Measurements from ENCODE around the gene MAD2L2. TPM values are rescaled to one million over a fixed set of nuclear protein-coding genes. Genes with fewer than 3 reads are reported as not detected.
A peak's percentile ranks its signal among the peaks of the same experiment; 100 is the strongest.

MAD2L2 gene
- total and polyA plus RNA-seq, 9 of the 15 experiments (the other 6 are each of a cell fraction or from before 2014, with no cell fraction given) = 12.4 to 286 (median 143) TPM

DNA sequence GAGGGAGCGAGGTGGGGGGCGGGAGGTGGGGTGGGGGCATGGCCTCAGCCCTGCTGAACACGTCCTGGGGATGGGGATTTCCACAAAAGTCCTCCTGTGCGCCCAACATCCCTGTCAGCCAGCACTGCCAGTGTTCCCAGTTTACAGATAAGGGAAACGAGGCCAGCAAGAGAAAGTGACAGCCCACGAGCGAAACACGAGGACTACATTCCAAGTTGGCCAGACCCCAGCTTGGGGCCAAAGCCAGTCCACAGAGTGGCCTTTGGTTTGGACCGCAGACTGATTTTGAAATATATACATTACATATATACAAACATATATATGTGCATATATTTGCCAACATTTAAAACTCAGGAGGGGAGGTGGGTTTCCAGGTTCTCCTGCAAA, 31.7 kb downstream of the MAD2L2 start:
- POLR2A ChIA-PET = interaction anchor here (0.5 to 2.2 kb wide), 10 partner anchors 9 to 1398 kb away, joined by 3 to 13 read pairs (median 4); no protein-coding TSS in a partner anchor
- Histone ChIP-seq H3K4me2 (ENCODE audit: insufficient read depth, low read length) (peak overlapping the region; percentile 76), H3K9me3 (replicated peaks; ENCODE audit: control insufficient read depth, insufficient read depth, low read depth, low read length) (no peaks in the 10 kb centered on the region), H4K20me1 (replicated peaks; ENCODE audit: control insufficient read depth, insufficient read depth, low read length) (no peaks in the 10 kb centered on the region; the same call in 1 of the 2 replicates), H3K4me1 (replicated peaks in 1 of 2; ENCODE audit: control insufficient read depth in 2 of 2, insufficient read depth in 2 of 2, low read length in 2 of 2) (peaks cover 15 to 54% of the 10 kb centered on the region in 2 experiments; a peak in 4 of 5 replicates), H3K36me3 (ENCODE audit: control insufficient read depth, insufficient read depth, low read length) (no peaks in the 10 kb centered on the region), H3K27me3 (ENCODE audit: control insufficient read depth in 2 of 2, insufficient read depth in 2 of 2, low read length in 2 of 2) (no peaks in the 10 kb centered on the region; a peak in 1 of 5 replicates), H3K27ac (ENCODE audit: extremely low read depth, low read depth, low read length) (no peak overlapping the region), H2AFZ (ENCODE audit: low read depth, low read length) (peak overlapping the region; percentile 86), H3K79me2 (ENCODE audit: control insufficient read depth, insufficient read depth, low read length) (no peaks in the 10 kb centered on the region), H3K4me3 (peak overlapping the region; percentile 22; the same call in 1 of the 2 replicates), H3K9me1 (ENCODE audit: control insufficient read depth, insufficient read depth, low read length) (no peaks in the 10 kb centered on the region), H3K9ac (ENCODE audit: insufficient read depth in 1 of 2, low read depth in 2 of 2, low read length in 2 of 2) (peak overlapping the region in 1 of 2 experiments; percentile 86; a peak in 2 of 4 replicates)
- in situ Hi-C loops (cut with MboI) = no loop called here
- DNase-seq (ENCODE audit: extremely low read depth in 1 of 4, low spot score in 3 of 4) = no peak
- CTCF ChIA-PET (ENCODE audit: low intra/inter-chr PET ratio) = interaction anchor here (0.6 to 3.3 kb wide), 4 partner anchors 62 to 244 kb away, joined by 3 to 52 read pairs (median 6); no protein-coding TSS in a partner anchor
- BruUV-seq (replicated peaks) = no TSS peak
- peak; percentile 55 for FAIRE-seq
- no peak for ATAC-seq
- 12% methylated on average over 8 of the region's 9 CpGs for WGBS (ENCODE audit: insufficient coverage, low coverage, missing lambda C conversion rate)
- intact Hi-C loops (cut with micrococcal nuclease) = no loop called here
- no peak for TF ChIP-seq MEF2D (tag; conservative IDR thresholded peaks at IDR 0.05; ENCODE audit: low read depth)
- TF ChIP-seq MAX (CRISPR knock-in tag; IDR thresholded peaks at IDR 0.05) = peak; percentile 47
- TF ChIP-seq, protein P1, sequence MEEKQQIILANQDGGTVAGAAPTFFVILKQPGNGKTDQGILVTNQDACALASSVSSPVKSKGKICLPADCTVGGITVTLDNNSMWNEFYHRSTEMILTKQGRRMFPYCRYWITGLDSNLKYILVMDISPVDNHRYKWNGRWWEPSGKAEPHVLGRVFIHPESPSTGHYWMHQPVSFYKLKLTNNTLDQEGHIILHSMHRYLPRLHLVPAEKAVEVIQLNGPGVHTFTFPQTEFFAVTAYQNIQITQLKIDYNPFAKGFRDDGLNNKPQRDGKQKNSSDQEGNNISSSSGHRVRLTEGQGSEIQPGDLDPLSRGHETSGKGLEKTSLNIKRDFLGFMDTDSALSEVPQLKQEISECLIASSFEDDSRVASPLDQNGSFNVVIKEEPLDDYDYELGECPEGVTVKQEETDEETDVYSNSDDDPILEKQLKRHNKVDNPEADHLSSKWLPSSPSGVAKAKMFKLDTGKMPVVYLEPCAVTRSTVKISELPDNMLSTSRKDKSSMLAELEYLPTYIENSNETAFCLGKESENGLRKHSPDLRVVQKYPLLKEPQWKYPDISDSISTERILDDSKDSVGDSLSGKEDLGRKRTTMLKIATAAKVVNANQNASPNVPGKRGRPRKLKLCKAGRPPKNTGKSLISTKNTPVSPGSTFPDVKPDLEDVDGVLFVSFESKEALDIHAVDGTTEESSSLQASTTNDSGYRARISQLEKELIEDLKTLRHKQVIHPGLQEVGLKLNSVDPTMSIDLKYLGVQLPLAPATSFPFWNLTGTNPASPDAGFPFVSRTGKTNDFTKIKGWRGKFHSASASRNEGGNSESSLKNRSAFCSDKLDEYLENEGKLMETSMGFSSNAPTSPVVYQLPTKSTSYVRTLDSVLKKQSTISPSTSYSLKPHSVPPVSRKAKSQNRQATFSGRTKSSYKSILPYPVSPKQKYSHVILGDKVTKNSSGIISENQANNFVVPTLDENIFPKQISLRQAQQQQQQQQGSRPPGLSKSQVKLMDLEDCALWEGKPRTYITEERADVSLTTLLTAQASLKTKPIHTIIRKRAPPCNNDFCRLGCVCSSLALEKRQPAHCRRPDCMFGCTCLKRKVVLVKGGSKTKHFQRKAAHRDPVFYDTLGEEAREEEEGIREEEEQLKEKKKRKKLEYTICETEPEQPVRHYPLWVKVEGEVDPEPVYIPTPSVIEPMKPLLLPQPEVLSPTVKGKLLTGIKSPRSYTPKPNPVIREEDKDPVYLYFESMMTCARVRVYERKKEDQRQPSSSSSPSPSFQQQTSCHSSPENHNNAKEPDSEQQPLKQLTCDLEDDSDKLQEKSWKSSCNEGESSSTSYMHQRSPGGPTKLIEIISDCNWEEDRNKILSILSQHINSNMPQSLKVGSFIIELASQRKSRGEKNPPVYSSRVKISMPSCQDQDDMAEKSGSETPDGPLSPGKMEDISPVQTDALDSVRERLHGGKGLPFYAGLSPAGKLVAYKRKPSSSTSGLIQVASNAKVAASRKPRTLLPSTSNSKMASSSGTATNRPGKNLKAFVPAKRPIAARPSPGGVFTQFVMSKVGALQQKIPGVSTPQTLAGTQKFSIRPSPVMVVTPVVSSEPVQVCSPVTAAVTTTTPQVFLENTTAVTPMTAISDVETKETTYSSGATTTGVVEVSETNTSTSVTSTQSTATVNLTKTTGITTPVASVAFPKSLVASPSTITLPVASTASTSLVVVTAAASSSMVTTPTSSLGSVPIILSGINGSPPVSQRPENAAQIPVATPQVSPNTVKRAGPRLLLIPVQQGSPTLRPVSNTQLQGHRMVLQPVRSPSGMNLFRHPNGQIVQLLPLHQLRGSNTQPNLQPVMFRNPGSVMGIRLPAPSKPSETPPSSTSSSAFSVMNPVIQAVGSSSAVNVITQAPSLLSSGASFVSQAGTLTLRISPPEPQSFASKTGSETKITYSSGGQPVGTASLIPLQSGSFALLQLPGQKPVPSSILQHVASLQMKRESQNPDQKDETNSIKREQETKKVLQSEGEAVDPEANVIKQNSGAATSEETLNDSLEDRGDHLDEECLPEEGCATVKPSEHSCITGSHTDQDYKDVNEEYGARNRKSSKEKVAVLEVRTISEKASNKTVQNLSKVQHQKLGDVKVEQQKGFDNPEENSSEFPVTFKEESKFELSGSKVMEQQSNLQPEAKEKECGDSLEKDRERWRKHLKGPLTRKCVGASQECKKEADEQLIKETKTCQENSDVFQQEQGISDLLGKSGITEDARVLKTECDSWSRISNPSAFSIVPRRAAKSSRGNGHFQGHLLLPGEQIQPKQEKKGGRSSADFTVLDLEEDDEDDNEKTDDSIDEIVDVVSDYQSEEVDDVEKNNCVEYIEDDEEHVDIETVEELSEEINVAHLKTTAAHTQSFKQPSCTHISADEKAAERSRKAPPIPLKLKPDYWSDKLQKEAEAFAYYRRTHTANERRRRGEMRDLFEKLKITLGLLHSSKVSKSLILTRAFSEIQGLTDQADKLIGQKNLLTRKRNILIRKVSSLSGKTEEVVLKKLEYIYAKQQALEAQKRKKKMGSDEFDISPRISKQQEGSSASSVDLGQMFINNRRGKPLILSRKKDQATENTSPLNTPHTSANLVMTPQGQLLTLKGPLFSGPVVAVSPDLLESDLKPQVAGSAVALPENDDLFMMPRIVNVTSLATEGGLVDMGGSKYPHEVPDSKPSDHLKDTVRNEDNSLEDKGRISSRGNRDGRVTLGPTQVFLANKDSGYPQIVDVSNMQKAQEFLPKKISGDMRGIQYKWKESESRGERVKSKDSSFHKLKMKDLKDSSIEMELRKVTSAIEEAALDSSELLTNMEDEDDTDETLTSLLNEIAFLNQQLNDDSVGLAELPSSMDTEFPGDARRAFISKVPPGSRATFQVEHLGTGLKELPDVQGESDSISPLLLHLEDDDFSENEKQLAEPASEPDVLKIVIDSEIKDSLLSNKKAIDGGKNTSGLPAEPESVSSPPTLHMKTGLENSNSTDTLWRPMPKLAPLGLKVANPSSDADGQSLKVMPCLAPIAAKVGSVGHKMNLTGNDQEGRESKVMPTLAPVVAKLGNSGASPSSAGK (IDR thresholded peaks at IDR 0.05) = peak; percentile 78
- TF ChIP-seq ZNF699 (CRISPR knock-in tag; IDR thresholded peaks at IDR 0.05; ENCODE audit: insufficient replicate concordance) = no peak
- TF ChIP-seq NCOA2 (IDR thresholded peaks at IDR 0.05; ENCODE audit: partially characterized antibody in 2 of 2) = no peak
- no peak for TF ChIP-seq ZNF696 (CRISPR knock-in tag; conservative IDR thresholded peaks at IDR 0.05)
- TF ChIP-seq POLR3G (IDR thresholded peaks at IDR 0.05; ENCODE audit: extremely low read depth, insufficient read length, insufficient replicate concordance) = no peak
- TF ChIP-seq RBM39 (optimal IDR thresholded peaks at IDR 0.05; ENCODE audit: low read depth, low read length) = no peak
- peak; percentile 61 for TF ChIP-seq L3MBTL2 (IDR thresholded peaks at IDR 0.05)
- no peak for TF ChIP-seq SRSF9 (IDR thresholded peaks at IDR 0.05; ENCODE audit: borderline replicate concordance, low read depth, low read length)
